ENCODE results near the gene CD44. TPM values are rescaled to one million over a fixed set of nuclear protein-coding genes. Genes with fewer than 3 reads are reported as not detected.

Gene CD44
- total RNA-seq, 1 donor from 2014 or later, result 19.6 TPM

DNA sequence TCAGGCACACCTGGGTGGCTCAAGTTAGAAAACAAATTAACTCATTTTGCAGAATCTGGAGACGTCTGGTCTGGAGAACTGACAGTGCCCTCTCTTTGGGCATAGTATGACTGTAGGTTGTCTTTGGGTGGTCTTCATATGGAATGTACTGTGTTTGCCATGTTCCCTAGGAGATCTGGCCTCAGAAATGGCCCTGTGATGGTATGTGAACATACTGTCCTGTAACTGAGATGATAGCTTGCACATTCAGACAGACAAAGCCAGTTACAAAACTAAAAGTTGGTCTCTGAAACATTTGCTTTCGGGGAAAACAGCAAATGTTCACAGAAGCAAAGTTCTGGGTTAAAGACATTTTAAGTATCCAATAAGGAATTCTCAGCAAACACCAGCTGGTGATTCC is 29.7 kb downstream of the CD44 start:
- DNase-seq (no peak), ATAC-seq (no peak)
- intact Hi-C loops (cut with micrococcal nuclease), result no loop called here

DNA sequence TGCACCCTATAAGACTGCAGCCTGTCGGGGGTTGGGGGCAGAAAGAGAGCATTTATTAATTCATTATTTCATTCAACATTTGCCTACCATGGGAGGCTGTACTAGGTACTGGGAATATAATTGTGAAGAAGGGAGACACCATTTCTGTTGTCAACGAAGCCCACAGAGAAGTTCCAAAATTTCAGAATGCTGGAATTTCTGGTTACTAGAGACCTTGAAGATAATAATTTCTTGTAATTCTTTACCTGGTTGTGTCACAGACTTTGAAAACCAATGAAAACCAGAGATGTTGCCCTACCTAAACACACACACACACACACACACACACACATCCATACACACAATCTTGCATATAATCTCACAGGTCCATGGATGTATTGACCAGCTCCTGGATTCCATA is 30.1 kb downstream of the CD44 start:
- ATAC-seq (no peak), DNase-seq (no peak)
- intact Hi-C loops (cut with micrococcal nuclease), result no loop called here

DNA sequence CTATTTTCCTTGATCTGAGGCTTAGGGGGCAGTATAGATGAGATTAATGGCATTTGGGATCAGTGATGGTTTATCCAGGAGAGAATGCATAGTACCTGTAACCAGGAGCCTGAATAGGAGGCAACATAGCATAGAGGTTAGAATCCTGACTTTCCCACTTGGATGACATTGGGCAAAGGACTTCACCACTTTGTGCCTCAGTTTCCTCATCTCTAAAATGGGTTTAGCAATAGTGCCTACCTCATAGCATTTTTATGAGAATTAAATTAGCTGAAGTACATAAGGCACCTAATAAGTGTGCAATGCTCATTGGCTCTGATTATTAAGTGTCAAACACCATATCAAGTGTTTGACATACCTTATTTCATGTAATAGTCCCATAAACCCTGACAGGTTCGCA is 30.8 kb downstream of the CD44 start:
- intact Hi-C loops (cut with micrococcal nuclease), result no loop called here
- ATAC-seq (no peak), DNase-seq (no peak)

DNA sequence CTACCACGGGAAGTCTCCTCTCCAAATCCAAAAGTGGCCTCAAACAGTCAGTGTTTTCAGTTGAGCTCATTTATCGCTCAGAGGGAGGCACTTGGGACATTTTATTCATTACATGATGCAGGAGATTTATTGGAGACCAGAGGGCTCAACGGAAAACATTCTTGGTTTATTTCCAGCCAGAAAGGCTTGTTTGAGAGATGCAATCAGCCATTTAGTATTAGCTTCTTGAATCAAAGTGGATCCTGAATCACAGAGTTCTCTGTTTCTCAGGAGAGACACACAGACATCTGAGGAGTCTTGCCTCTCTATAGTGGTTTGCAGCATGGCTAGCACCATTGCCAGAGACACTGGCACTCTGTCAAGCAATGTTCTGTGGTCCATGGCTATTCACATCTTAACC is 31.5 kb downstream of the CD44 start:
- DNase-seq, result no peak
- intact Hi-C loops (cut with micrococcal nuclease), result no loop called here
- ATAC-seq, result no peak

DNA sequence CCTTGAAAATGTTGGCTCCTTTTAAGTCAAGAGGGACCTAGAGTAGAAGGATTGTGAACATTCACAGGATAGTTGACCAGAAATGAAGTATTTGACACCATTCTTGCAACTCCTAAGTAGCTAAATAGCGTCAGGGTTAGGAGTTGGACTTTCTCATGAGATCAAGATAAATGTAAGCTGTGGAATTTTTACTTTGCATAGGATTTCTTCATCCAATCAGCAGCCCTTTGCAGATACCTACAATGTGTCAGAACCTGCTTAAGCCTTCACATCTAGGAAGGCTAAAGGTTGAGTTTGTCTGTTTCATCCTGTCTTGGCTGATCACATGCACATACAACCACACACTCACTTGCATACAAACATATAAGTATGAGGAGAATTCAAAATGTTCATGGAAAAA is 32.3 kb downstream of the CD44 start:
- DNase-seq (no peak), ATAC-seq (no peak)
- intact Hi-C loops (cut with micrococcal nuclease), result no loop called here

DNA sequence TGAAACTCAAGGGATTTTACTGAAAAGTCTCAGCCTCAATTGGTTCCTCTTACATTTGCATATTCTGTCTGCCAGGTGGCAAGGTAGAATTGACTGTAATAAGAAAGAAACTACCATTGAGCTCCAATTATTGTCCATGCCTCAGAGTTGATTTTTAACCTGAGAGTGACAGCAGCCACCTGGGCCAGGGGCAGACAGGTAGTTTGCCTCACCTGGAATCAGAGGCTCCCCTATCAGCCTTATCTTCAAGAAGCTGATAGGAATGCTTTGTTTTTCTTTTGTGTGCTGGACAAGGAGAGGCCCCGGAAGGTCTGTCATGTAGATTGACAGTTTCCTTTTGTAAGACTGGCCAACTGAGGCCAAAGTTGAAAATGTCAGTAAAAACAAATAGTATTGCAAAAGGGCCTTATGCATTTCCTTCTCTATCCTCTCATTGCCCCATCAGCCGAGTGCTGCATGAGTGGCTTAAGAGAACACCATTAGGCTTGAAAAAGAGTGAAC is 34.1 kb downstream of the CD44 start:
- DNase-seq (no peak), ATAC-seq (peak; percentile 66)
- intact Hi-C loops (cut with micrococcal nuclease), result no loop called here

DNA sequence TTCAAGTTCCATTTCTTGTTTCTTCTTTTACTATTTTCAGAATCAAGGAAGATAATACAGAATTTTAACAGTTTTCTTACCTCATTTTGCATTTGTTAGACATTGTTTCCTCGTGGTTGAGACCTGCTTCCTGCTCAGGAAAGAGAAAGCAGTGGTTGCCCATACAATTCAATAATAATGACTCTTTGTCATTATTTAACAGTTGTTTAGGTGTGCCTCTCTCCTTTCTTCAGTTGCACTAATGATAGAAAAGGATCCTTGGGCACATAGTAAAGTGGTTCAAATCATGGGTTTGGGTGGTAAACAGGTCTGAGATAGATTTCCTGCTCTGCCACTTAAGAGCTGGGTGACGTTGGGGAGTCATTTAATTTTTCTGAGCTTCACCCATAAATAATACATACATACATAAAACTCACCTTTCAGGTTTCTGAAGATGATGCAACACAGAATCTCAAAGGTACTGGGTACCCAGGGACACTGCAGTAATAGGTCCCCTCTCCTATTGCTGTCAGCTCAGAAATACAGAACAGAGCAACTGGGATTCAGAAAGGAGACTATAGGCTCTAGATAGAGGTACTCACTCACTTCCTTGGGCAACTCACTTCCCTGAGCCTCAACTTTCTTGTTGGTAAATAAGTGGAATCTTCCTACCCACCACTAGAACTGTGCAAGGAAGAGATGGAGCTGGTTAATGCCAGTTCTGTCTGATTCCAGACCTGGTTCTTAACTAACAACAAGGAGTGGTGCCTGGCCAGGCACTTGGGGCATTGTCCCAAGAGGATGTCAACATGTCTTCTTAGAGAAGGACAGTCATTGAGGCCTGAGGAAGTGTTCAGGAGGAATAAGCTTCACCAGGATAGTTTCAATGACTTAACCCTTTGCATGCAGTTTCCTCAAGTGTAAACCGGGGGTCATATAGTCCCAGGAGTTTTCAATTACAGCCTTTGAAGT is 34.9 kb downstream of the CD44 start:
- DNase-seq, result no peak
- intact Hi-C loops (cut with micrococcal nuclease), result no loop called here

DNA sequence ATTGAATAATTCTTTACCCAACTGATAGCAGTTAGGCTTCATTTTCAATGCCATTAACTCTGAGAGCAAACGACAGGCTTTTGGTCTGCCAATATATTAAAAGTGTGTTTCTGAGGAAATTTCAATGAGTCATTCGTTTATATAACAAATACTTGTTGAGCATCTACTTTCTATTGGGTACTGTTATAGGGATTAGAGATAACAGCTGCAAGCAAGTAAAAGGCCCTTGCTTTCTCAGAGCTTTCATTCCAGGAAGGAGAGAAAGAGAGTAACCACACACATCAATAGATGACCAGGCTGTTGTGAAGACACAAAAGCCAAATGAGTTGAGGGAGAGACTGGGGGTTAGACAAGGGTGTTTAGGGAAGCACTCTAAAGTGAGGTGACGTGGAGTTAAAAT is 35.7 kb downstream of the CD44 start:
- intact Hi-C loops (cut with micrococcal nuclease), result no loop called here
- no peak for ATAC-seq

More for the DNA sequence above, 34.9 kb downstream of the CD44 start:
- no peak for ATAC-seq

DNA sequence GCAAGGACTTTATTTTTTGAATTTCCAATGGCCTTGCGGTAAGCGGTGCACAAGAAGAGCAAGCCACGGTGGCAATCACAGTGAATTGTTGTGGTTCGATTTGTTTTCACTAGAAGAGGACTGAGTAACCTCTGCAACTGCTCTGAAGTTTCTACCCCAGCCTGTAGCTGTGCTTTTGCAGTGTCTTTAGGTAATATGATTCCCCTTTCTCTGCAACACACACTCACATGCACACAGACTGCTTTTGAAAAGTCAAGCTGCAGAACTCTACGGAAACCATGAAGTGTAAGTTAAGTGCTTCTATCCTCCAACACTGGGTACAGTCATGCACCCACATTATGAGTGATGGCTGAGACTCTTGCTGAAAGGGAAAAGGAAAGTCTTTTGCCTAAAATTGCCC is 38.4 kb downstream of the CD44 start:
- ATAC-seq (no peak), DNase-seq (no peak)
- intact Hi-C loops (cut with micrococcal nuclease), result no loop called here

More for the DNA sequence above, 35.7 kb downstream of the CD44 start:
- no peak for DNase-seq

DNA sequence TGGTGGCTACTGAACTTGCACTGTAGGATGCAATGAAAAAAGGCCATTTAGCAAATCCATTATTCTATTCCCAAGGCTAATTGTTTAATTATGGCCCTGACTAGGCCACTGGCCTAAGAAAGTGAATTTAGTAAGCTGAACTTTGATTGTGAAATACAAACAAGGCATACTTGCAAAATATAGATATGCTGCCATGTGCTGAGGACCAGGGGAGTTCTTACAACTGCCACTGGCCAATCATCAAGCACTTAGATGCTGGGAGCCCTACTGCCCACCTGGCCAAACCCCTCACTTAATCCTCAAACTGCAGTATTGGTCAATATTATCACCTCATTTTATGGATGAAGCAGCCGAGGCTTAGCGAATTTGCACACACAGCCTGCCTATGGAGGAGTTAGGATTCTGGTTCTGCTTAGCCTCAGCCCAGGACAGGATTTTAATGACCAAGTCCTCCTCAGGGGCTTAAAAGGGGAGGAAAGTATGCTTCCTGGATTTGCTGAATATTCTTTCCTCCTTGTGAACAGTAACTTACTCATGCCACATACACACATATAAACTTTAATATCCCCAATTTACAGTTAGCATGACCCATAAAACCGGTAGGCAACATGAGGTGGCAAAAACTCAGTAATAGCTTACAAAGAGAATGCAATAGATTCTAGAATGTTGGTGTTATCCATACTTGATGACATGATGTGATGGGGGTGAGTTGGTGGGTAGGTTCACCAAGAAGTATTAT is 39.3 kb downstream of the CD44 start:
- intact Hi-C loops (cut with micrococcal nuclease), result no loop called here

DNA sequence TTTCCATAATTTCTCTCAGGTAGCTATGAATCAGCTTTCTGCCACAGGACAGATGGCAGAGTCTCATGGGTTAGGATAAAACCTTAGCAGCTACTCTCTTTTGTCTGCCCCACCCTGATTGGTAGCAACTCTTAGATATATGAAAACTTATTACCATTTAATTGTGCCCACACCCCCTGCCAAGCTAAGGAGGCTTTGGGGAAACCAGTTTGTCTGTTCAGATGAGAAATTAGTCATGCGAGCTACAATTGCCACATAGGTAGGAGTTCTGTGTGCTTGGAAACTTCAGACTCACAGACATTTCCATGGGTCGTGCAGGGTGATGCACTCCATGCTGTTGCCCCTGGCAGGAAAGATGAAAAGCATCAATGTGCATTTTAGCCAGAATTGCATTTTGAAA is 39.9 kb downstream of the CD44 start:
- ATAC-seq, result no peak
- intact Hi-C loops (cut with micrococcal nuclease), result no loop called here

More for the DNA sequence above, 39.3 kb downstream of the CD44 start:
- no peak for DNase-seq
- no peak for ATAC-seq

DNA sequence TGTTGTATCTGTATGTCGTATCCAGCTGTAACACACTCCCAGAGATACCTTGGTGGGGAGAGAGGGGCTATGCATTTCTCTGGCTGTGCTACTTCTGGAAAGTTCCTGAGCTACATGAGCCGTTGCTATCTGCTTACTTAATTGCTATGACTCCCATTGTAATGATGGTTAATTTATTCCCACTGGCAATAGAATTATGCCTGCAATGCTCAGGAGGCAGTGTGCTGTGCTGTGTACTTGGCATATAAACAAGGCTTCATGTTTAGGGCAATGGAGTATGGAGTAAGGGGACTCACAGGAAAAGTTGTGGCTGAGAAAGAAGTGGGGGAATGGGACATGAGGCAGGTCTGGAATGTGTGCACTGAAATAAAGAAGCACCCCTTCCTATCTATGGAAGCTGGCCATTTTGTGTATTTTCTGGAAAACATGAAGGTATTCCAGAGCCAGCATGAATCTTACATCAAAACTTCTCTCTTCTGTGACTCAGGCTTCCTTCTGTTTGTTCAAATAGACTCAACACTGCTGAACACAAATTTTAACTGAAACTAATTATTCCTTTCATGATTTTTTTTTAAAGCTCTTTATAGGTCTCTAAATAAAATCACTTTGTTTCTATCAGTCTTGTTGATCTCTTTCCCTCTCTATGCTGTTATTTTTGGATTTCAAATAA is 40.6 kb downstream of the CD44 start:
- DNase-seq, result no peak
- ATAC-seq, result no peak
- intact Hi-C loops (cut with micrococcal nuclease), result no loop called here

More for the DNA sequence above, 39.9 kb downstream of the CD44 start:
- no peak for DNase-seq

DNA sequence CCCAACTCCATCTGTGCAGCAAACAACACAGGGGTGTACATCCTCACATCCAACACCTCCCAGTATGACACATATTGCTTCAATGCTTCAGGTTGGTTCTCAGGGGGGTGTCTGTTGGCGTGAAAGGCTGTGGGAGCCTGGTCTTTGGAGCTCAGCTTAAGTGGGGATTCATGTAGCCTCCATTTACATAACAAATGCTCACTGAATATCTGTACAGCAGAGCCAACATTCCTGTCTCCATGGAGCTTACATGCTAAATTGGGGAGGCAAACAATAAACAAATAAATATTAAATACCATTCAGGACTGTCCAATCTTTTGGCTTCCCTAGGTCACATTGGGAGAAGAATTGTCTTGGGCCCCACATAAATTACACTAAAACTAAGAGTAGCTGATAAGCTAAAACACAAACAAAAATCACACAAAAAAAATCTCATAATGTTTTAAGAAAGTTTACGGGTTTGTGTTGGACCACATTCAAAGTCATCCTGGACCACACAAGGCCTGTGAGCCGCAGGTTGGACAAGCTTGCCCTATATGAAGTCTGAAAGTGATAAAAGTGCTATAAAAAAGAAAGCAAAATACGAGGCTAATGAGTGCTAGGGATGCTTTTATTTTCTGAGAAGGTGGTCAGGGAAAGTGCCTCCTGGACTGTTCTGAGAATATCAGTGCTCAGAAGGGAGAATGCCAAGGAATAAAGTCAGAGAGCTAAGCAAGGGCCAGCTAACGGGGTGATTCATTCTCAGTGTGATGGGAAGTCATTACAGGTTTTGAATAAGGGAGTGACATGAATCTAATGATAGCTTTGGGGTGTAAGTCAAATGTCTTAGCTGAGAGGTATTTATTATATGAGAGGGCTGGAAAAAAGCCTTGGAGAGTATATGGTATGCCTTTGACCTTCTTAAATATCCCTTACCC is 41.6 kb downstream of the CD44 start:
- DNase-seq (no peak), ATAC-seq (no peak)
- intact Hi-C loops (cut with micrococcal nuclease), result no loop called here

DNA sequence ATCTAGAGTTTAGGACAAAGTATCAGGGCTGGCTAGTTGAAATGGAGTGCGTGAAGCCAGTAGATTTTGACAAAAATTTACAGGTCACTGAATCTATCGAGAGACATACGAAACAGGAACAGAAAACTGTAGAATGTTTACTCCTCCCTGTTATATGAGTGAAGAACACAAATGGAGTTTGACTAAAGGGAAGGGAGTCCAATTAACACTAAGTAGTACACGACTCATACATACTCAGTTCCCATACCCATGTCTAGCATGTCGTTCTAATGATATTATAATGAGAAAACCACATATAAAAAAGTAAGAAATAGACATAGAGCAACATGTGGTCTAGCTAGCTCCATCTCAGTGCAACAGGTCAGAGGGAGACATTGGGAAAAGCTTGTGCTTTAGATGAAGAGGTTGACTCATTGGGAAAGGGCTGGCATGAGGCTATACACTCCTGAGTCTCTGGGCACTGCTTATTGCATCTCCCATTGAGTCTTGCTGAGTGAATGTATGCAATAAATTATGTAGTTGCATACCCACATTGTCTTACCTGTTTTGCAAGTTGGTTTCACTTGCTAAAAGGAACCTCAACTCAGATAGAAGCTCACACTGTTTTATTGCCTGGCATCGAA is 43.5 kb downstream of the CD44 start:
- DNase-seq, result no peak
- ATAC-seq, result no peak
- intact Hi-C loops (cut with micrococcal nuclease), result no loop called here

DNA sequence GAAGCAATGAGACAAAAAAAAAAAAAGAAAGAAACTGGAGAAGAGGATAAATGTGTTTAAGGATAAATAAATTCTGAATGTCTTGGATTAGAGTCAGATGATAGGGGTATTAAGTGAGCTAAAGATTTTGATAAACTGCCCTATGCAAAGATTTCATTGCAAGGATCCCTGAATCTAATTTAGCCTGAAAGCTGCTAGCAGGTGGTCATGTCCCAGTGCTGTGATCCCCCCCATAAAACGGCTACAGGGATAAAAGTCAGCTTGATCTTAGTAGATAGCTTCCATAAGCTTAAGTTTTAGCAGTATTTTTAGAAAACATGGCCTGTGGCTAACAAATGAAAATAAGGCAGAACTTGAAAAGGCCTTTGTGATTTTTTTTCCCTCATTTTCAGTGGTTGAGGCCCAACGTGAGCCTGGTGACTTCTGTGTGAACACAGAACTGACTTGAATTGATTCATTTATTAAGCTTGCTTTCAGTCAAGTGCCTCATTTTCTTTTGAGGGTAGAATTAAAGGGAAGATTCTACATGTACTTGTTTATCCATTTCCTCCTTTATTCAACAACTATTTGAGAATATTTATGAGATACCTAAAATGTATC is 44.5 kb downstream of the CD44 start:
- intact Hi-C loops (cut with micrococcal nuclease), result no loop called here
- no peak for ATAC-seq
- DNase-seq, result no peak

DNA sequence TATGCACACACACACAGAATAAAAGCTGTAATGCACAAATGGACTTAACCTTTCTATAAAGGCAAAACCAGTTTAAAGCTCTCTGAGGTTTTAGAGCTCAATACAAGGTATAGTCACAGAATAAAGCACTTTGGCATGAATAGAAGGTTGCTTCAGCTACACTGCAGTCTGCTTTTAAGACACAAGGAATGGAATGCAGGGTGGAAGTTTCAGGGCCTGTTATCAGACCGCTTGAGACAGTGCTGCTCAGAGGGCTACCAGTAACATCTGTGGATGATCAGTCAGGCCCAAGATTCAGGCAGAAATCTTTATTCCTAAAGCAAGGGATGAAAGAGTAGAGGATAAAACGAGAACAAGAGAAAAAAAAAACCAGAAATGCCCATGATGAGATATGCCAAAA is 46.7 kb downstream of the CD44 start:
- no peak for ATAC-seq
- no peak for DNase-seq
- intact Hi-C loops (cut with micrococcal nuclease), result no loop called here

DNA sequence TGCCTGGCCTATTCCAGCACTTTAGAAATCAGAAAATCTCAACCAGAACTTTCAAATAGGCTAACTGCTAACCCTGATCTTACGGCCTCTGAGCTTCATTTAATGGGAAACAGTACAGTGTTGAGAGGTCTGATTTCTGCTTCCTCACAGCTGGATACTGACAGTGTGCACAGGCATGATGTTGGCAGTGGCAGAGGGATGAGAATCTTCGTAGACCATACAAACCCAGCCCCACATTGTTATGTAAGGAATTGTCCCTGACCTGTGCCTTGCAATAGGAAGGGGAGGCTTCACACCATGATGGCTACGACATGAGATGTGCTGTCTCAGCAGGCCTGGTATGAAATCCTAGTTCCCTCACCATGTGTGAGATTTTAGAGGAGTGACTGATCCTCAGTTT is 49.0 kb downstream of the CD44 start:
- intact Hi-C loops (cut with micrococcal nuclease), result no loop called here
- DNase-seq (no peak), ATAC-seq (no peak)

DNA sequence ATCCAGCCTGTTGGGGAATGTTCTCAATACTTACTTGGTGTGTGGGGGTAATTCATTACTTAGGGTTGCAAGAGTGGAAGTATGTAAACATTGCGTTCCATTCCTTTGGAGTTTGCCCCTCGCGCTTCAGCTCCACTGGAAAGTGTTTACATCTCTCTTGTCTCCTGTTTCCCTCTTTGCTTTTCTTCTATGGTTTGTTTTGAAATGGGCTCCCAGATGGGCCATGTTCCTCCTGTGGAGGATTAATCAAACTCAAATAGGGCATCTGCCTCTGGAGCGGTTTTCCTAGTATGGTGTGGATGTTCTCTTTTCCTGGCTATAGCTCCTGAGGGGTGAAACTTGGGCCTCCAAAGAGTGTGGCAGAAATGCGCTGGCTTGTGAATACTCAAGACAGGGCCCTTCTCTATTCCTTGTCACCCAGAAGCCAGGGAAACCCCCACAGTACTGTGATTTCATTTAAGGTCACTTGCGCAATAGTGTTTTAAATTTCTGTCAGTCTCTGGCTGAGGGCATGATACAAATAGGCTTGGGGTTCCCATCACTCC is 51.9 kb downstream of the CD44 start:
- ATAC-seq (no peak), DNase-seq (no peak)
- intact Hi-C loops (cut with micrococcal nuclease), result no loop called here
